ENCODE data around the gene NID2.
A peak's percentile ranks its signal among the peaks of the same experiment; 100 is the strongest.

Gene NID2

GRCh38 chr14:52003324-52003723 is 65.5 kb downstream of the NID2 start:
- no peak for DNase-seq (ENCODE audit: low spot score)

GRCh38 chr14:52002542-52002941 is 66.3 kb downstream of the NID2 start:
- DNase-seq (ENCODE audit: low spot score) = no peak

- no peak for DNase-seq (ENCODE audit: low spot score)
These were observed 68.2 kb downstream of the NID2 start for GRCh38 chr14:52000696-52001095.

- no peak for DNase-seq (ENCODE audit: low spot score)
These were observed 68.8 kb downstream of the NID2 start for GRCh38 chr14:52000019-52000582.

DNA sequence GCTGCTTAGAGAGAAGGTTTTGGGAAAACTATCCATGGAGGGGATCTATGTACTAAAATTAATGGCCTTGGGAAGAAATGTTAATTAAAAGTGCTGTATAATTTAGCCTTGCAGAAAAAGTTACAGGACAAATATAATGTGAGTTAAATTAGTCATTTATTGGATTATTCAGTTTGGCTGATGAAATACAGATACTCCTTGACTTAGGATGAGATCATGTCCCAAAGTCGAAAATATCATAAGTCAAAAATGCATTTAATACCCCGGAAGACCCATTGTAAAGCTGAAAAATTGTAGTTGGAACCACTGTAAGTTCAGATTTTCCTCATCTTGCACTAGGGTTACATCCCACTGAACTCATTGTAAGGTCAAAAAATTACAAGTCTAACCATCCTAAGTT is 69.8 kb downstream of the NID2 start:
- no peak for DNase-seq (ENCODE audit: low spot score)

DNA sequence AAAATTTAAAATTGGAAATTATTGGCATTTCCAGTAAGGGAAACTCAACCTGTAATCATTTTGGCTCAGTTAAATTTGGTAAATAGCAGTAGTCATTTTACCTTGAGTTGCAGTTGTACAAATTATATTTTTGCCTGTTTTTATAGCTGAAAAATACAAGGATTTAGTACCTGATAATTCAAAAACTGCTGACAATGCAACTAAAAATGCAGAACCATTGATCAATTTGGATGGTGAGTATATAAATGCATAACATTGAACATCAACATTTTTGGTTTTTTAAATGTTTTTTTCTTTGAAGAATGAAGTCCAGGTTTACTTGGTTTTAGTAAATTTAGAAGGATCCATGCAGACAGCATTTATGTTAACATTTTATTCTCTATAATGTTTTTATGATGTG is 70.5 kb downstream of the NID2 start:
- no peak for DNase-seq (ENCODE audit: low spot score)

- no peak for DNase-seq (ENCODE audit: low spot score)
These were observed 72.6 kb downstream of the NID2 start for GRCh38 chr14:51996148-51996746.

- DNase-seq (ENCODE audit: low spot score) = no peak
These were observed 75.5 kb downstream of the NID2 start for GRCh38 chr14:51993285-51993920.

DNA sequence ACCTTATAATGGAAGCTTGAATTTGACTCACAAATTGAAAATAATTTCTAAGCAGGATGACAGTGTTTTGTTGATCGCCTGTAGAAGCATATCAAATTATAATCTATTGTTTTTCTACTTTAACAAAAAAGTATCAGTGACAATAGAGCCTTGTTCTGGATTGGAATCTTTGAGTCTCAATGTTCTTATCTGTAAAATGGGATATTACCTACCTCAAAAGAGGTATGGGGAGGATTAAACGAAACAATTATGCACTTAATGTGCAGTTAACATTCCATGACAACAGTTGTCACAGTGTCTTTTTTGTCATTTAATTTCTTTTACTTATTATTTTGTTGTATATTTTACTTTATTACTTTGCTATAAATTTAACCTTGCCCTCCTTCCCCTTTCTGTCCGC is 78.4 kb downstream of the NID2 start:
- DNase-seq (ENCODE audit: low spot score) = no peak

GRCh38 chr14:51989293-51990234 is 79.3 kb downstream of the NID2 start, which contains the start of gene RTRAF:
Gene RTRAF (plus strand): TSS chr14:51989546. CDS start chr14:51989640, 94 bp downstream.
- DNase-seq (ENCODE audit: low spot score) = peak; percentile 92

- no peak for DNase-seq (ENCODE audit: low spot score)
These were observed 80.6 kb downstream of the NID2 start for GRCh38 chr14:51988221-51988620.

GRCh38 chr14:51981218-51981854 is 87.5 kb downstream of the NID2 start:
- no peak for DNase-seq (ENCODE audit: low spot score)

- peak; percentile 83 for DNase-seq (ENCODE audit: low spot score)
These were observed 89.7 kb downstream of the NID2 start for GRCh38 chr14:51979088-51979709.

GRCh38 chr14:51978681-51979085 is 90.2 kb downstream of the NID2 start:
- DNase-seq (ENCODE audit: low spot score) = no peak

DNA sequence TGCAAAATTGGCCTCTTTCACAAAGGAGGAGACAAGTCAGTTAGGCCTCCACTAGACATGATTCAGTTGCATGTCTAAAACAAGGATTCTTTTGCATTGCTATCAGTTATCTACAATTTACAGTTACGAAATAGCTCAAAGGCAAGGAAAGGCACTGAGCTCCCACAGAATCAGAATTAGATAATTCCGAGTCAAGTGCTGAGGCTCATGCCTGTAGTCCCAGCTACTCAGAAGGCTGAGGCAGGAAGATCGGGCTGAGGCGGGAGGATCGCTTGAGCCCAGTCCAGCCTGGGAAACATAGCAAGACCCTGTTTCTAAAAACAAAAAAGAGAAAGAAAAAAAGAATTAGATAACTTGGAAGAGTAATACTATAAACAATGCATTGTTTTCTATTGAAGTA is 91.8 kb downstream of the NID2 start:
- DNase-seq (ENCODE audit: low spot score) = no peak

- DNase-seq (ENCODE audit: low spot score) = no peak
These were observed 96.3 kb downstream of the NID2 start for GRCh38 chr14:51972566-51972965.

GRCh38 chr14:51969852-51970540 is 98.9 kb downstream of the NID2 start:
- DNase-seq (ENCODE audit: low spot score) = no peak

- no peak for DNase-seq (ENCODE audit: low spot score)
These were observed 101.3 kb downstream of the NID2 start for GRCh38 chr14:51967521-51967920.

- peak; percentile 51 for DNase-seq (ENCODE audit: low spot score)
These were observed 105.6 kb downstream of the NID2 start for GRCh38 chr14:51963286-51963685.

- DNase-seq (ENCODE audit: low spot score) = no peak
These were observed 106.1 kb downstream of the NID2 start for GRCh38 chr14:51962711-51963110.

GRCh38 chr14:51960866-51961265 is 108.0 kb downstream of the NID2 start:
- no peak for DNase-seq (ENCODE audit: low spot score)
